HepG2 (cell line): ENCODE measurements around the gene UBE3A. TPM values are rescaled to one million over a fixed set of nuclear protein-coding genes. Genes with fewer than 3 reads are reported as not detected.

Experiments used
- ATAC-seq: fragments of 200-7000 bp; cut with Tn5 transposase; 3 replicates; pipeline ENCODE4 v1.9.1; 2020; ENCODE audit warnings: mild to moderate bottlenecking, moderate library complexity
- BruUV-seq: library from RNA; stranded (reverse); fragments of 400-500 nt; replicated peaks from 2 replicates; lab custom pipeline; 2021; lab: Mats Ljungman, UMichigan
- CTCF ChIA-PET: fragments of 300-600 bp; formaldehyde crosslinking; extraction: SDS; loops from one replicate; lab custom pipeline; 2021; ENCODE audit warnings: low total read pairs, inconsistent platforms, low intra/inter-chr PET ratio; lab: Yijun Ruan, JAX
- POLR2A ChIA-PET: fragments of 350-600 bp; sonication (Branson Sonifier 250); formaldehyde crosslinking; loops from one replicate; lab custom pipeline; 2020; ENCODE audit warnings: antibody characterized with exemption, inconsistent platforms; lab: Yijun Ruan, JAX
- DNase-seq: peaks from one replicate; pipeline ENCODE4 v3.0.0-alpha.2; 2015; ENCODE audit warnings: low spot score
- FAIRE-seq: peaks from 3 replicates; lab custom pipeline; 2011; peaks lifted over from hg19 to GRCh38; lab: Jason Lieb, UNC
- H2AFZ ChIP-seq: one replicate; pipeline ENCODE4 v1.6.1; 2011; ENCODE audit warnings: low read length, inconsistent platforms
- H3K27ac ChIP-seq: fragments of 300-600 bp; 3 replicates; pipeline ENCODE4 v1.8.0; 2011; ENCODE audit warnings: mixed run types, mild to moderate bottlenecking, mixed read lengths, low read length, inconsistent platforms; ENCODE audit not compliant: insufficient read depth; ENCODE audit errors: extremely low read length
- H3K27me3 ChIP-seq, 2 experiments: fragments of 200-600 bp in 1 of 2; 2 replicates in 1 of 2; 3 replicates in 1 of 2; pipeline versions ENCODE4 v1.6.0 to v1.8.0; 2011; ENCODE audit warnings: low read length in 2 of 2, mild to moderate bottlenecking in 2 of 2, moderate library complexity in 2 of 2, inconsistent platforms in 1 of 2; ENCODE audit not compliant: insufficient read depth in 2 of 2, control insufficient read depth in 1 of 2
- H3K36me3 ChIP-seq, 2 experiments: fragments of 200-600 bp in 1 of 2; replicated peaks in 1 of 2; 2 replicates in 1 of 2; 3 replicates in 1 of 2; pipeline versions ENCODE4 v1.5.1 to v1.8.0; 2011; ENCODE audit warnings: low read length in 2 of 2, inconsistent platforms in 1 of 2; ENCODE audit not compliant: insufficient read depth in 2 of 2, control insufficient read depth in 1 of 2
- H3K4me1 ChIP-seq: 2 replicates; pipeline ENCODE4 v1.5.1; 2012; ENCODE audit warnings: low read length, inconsistent platforms; ENCODE audit not compliant: insufficient read depth
- H3K4me2 ChIP-seq: 2 replicates; pipeline ENCODE4 v1.6.0; 2011; ENCODE audit warnings: low read depth, low read length, inconsistent platforms
- H3K4me3 ChIP-seq, 3 experiments: fragments of 200-600 bp in 1 of 3; sonication (generic), shearing (Covaris generic) in 1 of 3; replicated peaks in 1 of 3; 2 replicates each; pipeline ENCODE4 v1.5.1; 2011 to 2016; ENCODE audit warnings: low read length in 3 of 3, inconsistent platforms in 2 of 3, low read depth in 2 of 3, mild to moderate bottlenecking in 2 of 3, control low read depth in 1 of 3, mixed read lengths in 1 of 3; ENCODE audit not compliant: insufficient read depth in 1 of 3
- H3K79me2 ChIP-seq: one replicate; pipeline ENCODE4 v1.6.1; 2011; ENCODE audit warnings: low read length, inconsistent platforms; ENCODE audit not compliant: insufficient read depth
- H3K9ac ChIP-seq: 2 replicates; pipeline ENCODE4 v1.6.0; 2011; ENCODE audit warnings: mild to moderate bottlenecking, low read depth, low read length, inconsistent platforms; ENCODE audit not compliant: insufficient read depth
- H3K9me3 ChIP-seq: 2 replicates; pipeline ENCODE4 v1.5.1; 2012; ENCODE audit warnings: mild to moderate bottlenecking, low read length
- H4K20me1 ChIP-seq: 2 replicates; pipeline ENCODE4 v1.6.0; 2011; ENCODE audit warnings: inconsistent platforms, mild to moderate bottlenecking, low read length, moderate library complexity; ENCODE audit not compliant: insufficient read depth
- DPF2 ChIP-seq: sonication (generic); formaldehyde crosslinking; IDR thresholded peaks from 2 replicates; pipeline ENCODE4 v1.4.0; 2020; ENCODE audit warnings: mild to moderate bottlenecking, low read depth, missing genetic modification reagents, borderline replicate concordance
- HNRNPL ChIP-seq: fragments of 200-400 bp; formaldehyde crosslinking; IDR thresholded peaks from 2 replicates; pipeline ENCODE4 v1.6.1; 2017; ENCODE audit warnings: mild to moderate bottlenecking, low read depth, low read length
- HNRNPLL ChIP-seq: fragments of 200-400 bp; formaldehyde crosslinking; IDR thresholded peaks from 2 replicates; pipeline ENCODE4 v1.6.1; 2017; ENCODE audit warnings: mild to moderate bottlenecking, low read depth, low read length; ENCODE audit not compliant: poor library complexity, severe bottlenecking
- KAT8 ChIP-seq: IDR thresholded peaks from 2 replicates; pipeline ENCODE4 v1.6.1; 2016; ENCODE audit warnings: missing genetic modification reagents, missing compliant biosample characterization
- SIX4 ChIP-seq: sonication (generic); formaldehyde crosslinking; IDR thresholded peaks from 2 replicates; pipeline ENCODE4 v1.4.0; 2020; ENCODE audit warnings: missing genetic modification reagents
- WGBS: methylation state at CpG from one replicate; pipeline ENCODE4 v1.1.6; 2017; ENCODE audit warnings: low lambda C conversion rate; 5-methylcytosine and 5-hydroxymethylcytosine counted together
- in situ Hi-C: cut with HindIII; loops from 2 replicates; pipeline ENCODE4 v1.10.0; 2017; ENCODE audit warnings: low pct_unique_long_range_greater_than_20kb; ENCODE audit not compliant: extremely low pct_ligation_motif_present
- intact Hi-C: fragments of 100-400 bp; cut with micrococcal nuclease; formaldehyde crosslinking; loops from one replicate; pipeline ENCODE4 v1.10.0; 2022; ENCODE audit not compliant: unreplicated experiment
- polyA plus RNA-seq, 8 experiments: library from polyadenylated mRNA; depleted of rRNA in 3 of 8; stranded (reverse) in 7 of 8; unstranded in 1 of 8; fragments of >200 nt; fragmentation: Illumina TruSeq in 4 of 8; extraction: Trizol in 4 of 8; gene quantifications; 2 replicates each; pipeline versions ENCODE4 v1.2.1 to v1.2.3, GENCODE V29; 2011 to 2016; ENCODE audit warnings: low read depth in 4 of 8, missing spikeins in 1 of 8, mixed read lengths in 1 of 8; ENCODE audit not compliant: insufficient read depth in 1 of 8
- total RNA-seq, 5 experiments: library from RNA; depleted of rRNA; stranded (reverse); fragments of >200 nt; fragmentation: Illumina TruSeq; extraction: Trizol; gene quantifications; 2 replicates each; pipeline ENCODE4 v1.2.3, GENCODE V29; 2016; ENCODE audit warnings: low read depth in 1 of 5
- TF ChIP-seq, protein P1 (sequence below): fragments of 450-650 bp; IDR thresholded peaks from 2 replicates; pipeline ENCODE4 v1.6.1; 2017; ENCODE audit warnings: mild to moderate bottlenecking
- TF ChIP-seq, protein P2 (sequence below): sonication (generic); IDR thresholded peaks from 2 replicates; pipeline ENCODE4 v1.6.1; 2016; ENCODE audit warnings: low read depth, borderline replicate concordance
- TF ChIP-seq, protein P3 (sequence below): sonication (generic); formaldehyde crosslinking; IDR thresholded peaks from 2 replicates; pipeline ENCODE4 v1.9.0; 2021; ENCODE audit warnings: missing genetic modification reagents, borderline replicate concordance
- TF ChIP-seq, protein P4 (sequence below): sonication (generic); formaldehyde crosslinking; IDR thresholded peaks from 2 replicates; pipeline ENCODE4 v1.4.0; 2020; ENCODE audit warnings: missing genetic modification reagents
- TF ChIP-seq, protein P5 (sequence below): sonication (generic); formaldehyde crosslinking; IDR thresholded peaks from 2 replicates; pipeline ENCODE4 v1.5.0; 2020; ENCODE audit warnings: missing genetic modification reagents

Gene UBE3A
- total and polyA plus RNA-seq, 2 of the 13 experiments (the other 11 are each of a cell fraction or from before 2014, with no cell fraction given), result 17.3 to 80.5 TPM

DNA sequence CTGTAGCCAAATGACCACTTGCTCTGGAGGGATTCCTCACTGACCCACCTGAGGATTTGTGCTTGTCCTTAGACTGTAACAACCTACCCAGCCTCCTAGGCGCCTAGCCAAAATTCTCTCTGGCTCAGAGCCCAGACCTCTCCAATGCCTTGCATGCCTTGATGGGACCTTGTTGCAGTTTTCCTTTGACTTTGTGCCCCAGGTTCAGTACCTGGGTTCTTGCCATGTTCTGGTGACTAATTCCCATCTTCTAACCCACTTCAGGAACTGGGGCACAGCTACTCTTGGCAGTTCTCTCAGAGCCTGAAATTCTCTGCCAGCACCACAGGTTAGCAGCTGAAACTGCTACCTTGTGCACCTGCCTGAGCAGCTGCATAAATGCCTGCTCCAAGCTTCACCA is 27.0 kb upstream of the UBE3A start (continued):
- TF ChIP-seq, protein P1, sequence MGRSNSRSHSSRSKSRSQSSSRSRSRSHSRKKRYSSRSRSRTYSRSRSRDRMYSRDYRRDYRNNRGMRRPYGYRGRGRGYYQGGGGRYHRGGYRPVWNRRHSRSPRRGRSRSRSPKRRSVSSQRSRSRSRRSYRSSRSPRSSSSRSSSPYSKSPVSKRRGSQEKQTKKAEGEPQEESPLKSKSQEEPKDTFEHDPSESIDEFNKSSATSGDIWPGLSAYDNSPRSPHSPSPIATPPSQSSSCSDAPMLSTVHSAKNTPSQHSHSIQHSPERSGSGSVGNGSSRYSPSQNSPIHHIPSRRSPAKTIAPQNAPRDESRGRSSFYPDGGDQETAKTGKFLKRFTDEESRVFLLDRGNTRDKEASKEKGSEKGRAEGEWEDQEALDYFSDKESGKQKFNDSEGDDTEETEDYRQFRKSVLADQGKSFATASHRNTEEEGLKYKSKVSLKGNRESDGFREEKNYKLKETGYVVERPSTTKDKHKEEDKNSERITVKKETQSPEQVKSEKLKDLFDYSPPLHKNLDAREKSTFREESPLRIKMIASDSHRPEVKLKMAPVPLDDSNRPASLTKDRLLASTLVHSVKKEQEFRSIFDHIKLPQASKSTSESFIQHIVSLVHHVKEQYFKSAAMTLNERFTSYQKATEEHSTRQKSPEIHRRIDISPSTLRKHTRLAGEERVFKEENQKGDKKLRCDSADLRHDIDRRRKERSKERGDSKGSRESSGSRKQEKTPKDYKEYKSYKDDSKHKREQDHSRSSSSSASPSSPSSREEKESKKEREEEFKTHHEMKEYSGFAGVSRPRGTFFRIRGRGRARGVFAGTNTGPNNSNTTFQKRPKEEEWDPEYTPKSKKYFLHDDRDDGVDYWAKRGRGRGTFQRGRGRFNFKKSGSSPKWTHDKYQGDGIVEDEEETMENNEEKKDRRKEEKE, result no peak
- TF ChIP-seq KAT8 (CRISPR knock-in tag), result no peak
- TF ChIP-seq, protein P2, sequence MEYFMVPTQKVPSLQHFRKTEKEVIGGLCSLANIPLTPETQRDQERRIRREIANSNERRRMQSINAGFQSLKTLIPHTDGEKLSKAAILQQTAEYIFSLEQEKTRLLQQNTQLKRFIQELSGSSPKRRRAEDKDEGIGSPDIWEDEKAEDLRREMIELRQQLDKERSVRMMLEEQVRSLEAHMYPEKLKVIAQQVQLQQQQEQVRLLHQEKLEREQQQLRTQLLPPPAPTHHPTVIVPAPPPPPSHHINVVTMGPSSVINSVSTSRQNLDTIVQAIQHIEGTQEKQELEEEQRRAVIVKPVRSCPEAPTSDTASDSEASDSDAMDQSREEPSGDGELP, result no peak

DNA sequence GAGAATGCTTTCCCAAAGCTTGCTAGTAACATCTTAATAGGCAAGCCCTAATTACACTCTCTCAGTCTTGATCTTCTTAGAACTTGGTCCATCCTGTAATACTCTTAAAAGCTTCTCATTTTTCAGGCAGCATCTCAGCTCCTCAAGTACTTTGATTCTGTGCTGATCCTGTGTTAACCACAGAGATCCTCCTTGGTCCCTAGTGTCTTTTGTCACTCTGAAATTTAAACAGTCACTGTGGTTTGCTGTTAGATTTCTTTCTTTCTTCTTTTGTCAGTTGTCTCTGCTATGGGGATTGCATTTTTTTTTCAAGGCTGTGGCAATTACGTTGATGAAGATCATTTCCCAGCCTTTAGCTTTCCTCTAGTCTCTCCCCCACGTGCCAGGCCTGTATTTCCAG is 26.0 kb upstream of the UBE3A start:
- H3K27ac ChIP-seq, result no peak overlapping the region
- no peaks in the 10 kb centered on the region for H3K36me3 ChIP-seq
- CTCF ChIA-PET, result no interaction called here
- H4K20me1 ChIP-seq, result no peaks in the 10 kb centered on the region
- DNase-seq, result no peak
- no peaks in the 10 kb centered on the region for H3K27me3 ChIP-seq
- H3K9ac ChIP-seq, result no peak overlapping the region
- H2AFZ ChIP-seq, result no peak overlapping the region
- WGBS, result 6% methylated on average over 2 of the region's 2 CpGs
- H3K4me1 ChIP-seq, result no peaks in the 10 kb centered on the region
- no peak overlapping the region for H3K4me3 ChIP-seq
- peaks cover 4% of the 10 kb centered on the region; the same call in 1 of the 2 replicates for H3K9me3 ChIP-seq
- no peak for ATAC-seq
- in situ Hi-C loops (no loop called here), intact Hi-C loops (no loop called here)
- H3K4me2 ChIP-seq, result no peak overlapping the region
- POLR2A ChIA-PET, result no interaction called here
- no TSS peak for BruUV-seq
- no peaks in the 10 kb centered on the region for H3K79me2 ChIP-seq
- no peak for FAIRE-seq
- TF ChIP-seq, protein P3, sequence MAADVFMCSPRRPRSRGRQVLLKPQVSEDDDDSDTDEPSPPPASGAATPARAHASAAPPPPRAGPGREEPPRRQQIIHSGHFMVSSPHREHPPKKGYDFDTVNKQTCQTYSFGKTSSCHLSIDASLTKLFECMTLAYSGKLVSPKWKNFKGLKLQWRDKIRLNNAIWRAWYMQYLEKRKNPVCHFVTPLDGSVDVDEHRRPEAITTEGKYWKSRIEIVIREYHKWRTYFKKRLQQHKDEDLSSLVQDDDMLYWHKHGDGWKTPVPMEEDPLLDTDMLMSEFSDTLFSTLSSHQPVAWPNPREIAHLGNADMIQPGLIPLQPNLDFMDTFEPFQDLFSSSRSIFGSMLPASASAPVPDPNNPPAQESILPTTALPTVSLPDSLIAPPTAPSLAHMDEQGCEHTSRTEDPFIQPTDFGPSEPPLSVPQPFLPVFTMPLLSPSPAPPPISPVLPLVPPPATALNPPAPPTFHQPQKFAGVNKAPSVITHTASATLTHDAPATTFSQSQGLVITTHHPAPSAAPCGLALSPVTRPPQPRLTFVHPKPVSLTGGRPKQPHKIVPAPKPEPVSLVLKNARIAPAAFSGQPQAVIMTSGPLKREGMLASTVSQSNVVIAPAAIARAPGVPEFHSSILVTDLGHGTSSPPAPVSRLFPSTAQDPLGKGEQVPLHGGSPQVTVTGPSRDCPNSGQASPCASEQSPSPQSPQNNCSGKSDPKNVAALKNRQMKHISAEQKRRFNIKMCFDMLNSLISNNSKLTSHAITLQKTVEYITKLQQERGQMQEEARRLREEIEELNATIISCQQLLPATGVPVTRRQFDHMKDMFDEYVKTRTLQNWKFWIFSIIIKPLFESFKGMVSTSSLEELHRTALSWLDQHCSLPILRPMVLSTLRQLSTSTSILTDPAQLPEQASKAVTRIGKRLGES (CRISPR knock-in tag), result no peak
- TF ChIP-seq SIX4 (CRISPR knock-in tag) (no peak), HNRNPL (no peak), HNRNPLL (no peak), DPF2 (CRISPR knock-in tag) (no peak)
- TF ChIP-seq, protein P4, sequence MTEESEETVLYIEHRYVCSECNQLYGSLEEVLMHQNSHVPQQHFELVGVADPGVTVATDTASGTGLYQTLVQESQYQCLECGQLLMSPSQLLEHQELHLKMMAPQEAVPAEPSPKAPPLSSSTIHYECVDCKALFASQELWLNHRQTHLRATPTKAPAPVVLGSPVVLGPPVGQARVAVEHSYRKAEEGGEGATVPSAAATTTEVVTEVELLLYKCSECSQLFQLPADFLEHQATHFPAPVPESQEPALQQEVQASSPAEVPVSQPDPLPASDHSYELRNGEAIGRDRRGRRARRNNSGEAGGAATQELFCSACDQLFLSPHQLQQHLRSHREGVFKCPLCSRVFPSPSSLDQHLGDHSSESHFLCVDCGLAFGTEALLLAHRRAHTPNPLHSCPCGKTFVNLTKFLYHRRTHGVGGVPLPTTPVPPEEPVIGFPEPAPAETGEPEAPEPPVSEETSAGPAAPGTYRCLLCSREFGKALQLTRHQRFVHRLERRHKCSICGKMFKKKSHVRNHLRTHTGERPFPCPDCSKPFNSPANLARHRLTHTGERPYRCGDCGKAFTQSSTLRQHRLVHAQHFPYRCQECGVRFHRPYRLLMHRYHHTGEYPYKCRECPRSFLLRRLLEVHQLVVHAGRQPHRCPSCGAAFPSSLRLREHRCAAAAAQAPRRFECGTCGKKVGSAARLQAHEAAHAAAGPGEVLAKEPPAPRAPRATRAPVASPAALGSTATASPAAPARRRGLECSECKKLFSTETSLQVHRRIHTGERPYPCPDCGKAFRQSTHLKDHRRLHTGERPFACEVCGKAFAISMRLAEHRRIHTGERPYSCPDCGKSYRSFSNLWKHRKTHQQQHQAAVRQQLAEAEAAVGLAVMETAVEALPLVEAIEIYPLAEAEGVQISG (CRISPR knock-in tag), result no peak
- TF ChIP-seq, protein P5, sequence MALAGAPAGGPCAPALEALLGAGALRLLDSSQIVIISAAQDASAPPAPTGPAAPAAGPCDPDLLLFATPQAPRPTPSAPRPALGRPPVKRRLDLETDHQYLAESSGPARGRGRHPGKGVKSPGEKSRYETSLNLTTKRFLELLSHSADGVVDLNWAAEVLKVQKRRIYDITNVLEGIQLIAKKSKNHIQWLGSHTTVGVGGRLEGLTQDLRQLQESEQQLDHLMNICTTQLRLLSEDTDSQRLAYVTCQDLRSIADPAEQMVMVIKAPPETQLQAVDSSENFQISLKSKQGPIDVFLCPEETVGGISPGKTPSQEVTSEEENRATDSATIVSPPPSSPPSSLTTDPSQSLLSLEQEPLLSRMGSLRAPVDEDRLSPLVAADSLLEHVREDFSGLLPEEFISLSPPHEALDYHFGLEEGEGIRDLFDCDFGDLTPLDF (CRISPR knock-in tag), result no peak
